ENCODE measurements around the gene C11orf24. TPM values are rescaled to one million over a fixed set of nuclear protein-coding genes. Genes with fewer than 3 reads are reported as not detected.
"Not testable (repeated sequence)": the region's sequence is repeated elsewhere in the genome, so short reads cannot be mapped to it uniquely, and the experiment has no call there.

C11orf24 gene
- total RNA-seq, 1 donor from 2014 or later = 54.2 TPM

- Mint-ChIP-seq H3K4me3 (no peak overlapping the region), H3K36me3 (ENCODE audit: low read depth) (no peaks in the 10 kb centered on the region), H3K4me1 (peaks cover 5% of the 10 kb centered on the region), H3K9me3 (no peaks in the 10 kb centered on the region), H3K27me3 (ENCODE audit: low read depth) (no peaks in the 10 kb centered on the region), H3K27ac (ENCODE audit: unreplicated experiment) (no peak overlapping the region)
- TF ChIP-seq, protein P1, sequence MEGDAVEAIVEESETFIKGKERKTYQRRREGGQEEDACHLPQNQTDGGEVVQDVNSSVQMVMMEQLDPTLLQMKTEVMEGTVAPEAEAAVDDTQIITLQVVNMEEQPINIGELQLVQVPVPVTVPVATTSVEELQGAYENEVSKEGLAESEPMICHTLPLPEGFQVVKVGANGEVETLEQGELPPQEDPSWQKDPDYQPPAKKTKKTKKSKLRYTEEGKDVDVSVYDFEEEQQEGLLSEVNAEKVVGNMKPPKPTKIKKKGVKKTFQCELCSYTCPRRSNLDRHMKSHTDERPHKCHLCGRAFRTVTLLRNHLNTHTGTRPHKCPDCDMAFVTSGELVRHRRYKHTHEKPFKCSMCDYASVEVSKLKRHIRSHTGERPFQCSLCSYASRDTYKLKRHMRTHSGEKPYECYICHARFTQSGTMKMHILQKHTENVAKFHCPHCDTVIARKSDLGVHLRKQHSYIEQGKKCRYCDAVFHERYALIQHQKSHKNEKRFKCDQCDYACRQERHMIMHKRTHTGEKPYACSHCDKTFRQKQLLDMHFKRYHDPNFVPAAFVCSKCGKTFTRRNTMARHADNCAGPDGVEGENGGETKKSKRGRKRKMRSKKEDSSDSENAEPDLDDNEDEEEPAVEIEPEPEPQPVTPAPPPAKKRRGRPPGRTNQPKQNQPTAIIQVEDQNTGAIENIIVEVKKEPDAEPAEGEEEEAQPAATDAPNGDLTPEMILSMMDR (conservative IDR thresholded peaks at IDR 0.05) = no peak
- no peak for DNase-seq (ENCODE audit: low read depth, low spot score)
Observed at GRCh38 chr11:68251765-68252164, 20.0 kb downstream of the C11orf24 start.

DNA sequence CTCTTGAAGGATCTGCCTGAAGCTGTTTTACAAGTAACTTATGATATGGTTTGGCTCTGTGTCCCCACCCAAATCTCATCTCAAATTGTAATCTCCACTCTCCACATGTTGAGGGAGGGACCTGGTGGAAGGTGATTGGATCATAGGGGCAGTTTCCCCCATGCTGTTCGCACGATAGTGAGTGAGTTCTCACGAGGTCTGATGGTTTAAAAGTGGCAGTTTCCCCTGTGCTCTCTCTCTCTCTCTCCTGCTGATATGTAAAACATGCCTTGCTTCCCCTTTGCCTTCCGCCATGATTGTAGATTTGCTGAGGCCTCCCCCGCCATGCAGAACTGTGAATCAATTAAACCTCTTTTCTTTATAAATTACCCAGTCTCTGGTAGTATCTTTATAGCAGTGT lies 26.9 kb downstream of the C11orf24 start:
- H3K27me3 Mint-ChIP-seq (ENCODE audit: low read depth); H3K9me3 Mint-ChIP-seq; H3K36me3 Mint-ChIP-seq (ENCODE audit: low read depth); H3K4me3 Mint-ChIP-seq; H3K4me1 Mint-ChIP-seq; DNase-seq (ENCODE audit: low read depth, low spot score): not testable (repeated sequence)
- peak overlapping the region; percentile 1 for H3K27ac Mint-ChIP-seq (ENCODE audit: unreplicated experiment)

- H3K4me3 Mint-ChIP-seq; H3K4me1 Mint-ChIP-seq; DNase-seq (ENCODE audit: low read depth, low spot score); H3K36me3 Mint-ChIP-seq (ENCODE audit: low read depth); H3K9me3 Mint-ChIP-seq; H3K27ac Mint-ChIP-seq (ENCODE audit: unreplicated experiment); H3K27me3 Mint-ChIP-seq (ENCODE audit: low read depth): not testable (repeated sequence)
Observed at GRCh38 chr11:68243847-68244246, 27.9 kb downstream of the C11orf24 start.

DNA sequence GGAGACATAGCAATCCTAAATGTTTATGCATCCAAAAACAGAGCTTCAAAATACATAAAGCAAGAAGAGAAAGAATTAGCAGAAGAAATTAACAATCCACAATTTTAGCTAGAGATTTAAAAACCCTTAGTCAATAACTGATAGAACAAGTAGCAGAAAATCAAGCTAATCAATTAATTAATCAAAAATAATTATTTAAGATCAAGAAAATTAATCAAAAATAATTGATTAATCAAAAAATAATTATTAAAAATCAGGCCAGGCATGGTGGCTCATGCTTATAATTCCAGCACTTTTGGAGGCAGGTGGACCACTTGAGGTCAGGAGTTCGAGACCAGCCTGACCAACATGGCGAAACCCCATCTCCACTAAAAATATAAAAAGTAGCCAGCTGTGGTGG lies 29.2 kb downstream of the C11orf24 start:
- no peak overlapping the region for H3K4me3 Mint-ChIP-seq
- H3K27me3 Mint-ChIP-seq (ENCODE audit: low read depth) = no peaks in the 10 kb centered on the region
- no peaks in the 10 kb centered on the region for H3K4me1 Mint-ChIP-seq
- TF ChIP-seq, protein P1 (conservative IDR thresholded peaks at IDR 0.05) = no peak
- no peaks in the 10 kb centered on the region for H3K9me3 Mint-ChIP-seq
- H3K27ac Mint-ChIP-seq (ENCODE audit: unreplicated experiment) = no peak overlapping the region
- H3K36me3 Mint-ChIP-seq (ENCODE audit: low read depth) = no peaks in the 10 kb centered on the region
- DNase-seq (ENCODE audit: low read depth, low spot score) = no peak

DNA sequence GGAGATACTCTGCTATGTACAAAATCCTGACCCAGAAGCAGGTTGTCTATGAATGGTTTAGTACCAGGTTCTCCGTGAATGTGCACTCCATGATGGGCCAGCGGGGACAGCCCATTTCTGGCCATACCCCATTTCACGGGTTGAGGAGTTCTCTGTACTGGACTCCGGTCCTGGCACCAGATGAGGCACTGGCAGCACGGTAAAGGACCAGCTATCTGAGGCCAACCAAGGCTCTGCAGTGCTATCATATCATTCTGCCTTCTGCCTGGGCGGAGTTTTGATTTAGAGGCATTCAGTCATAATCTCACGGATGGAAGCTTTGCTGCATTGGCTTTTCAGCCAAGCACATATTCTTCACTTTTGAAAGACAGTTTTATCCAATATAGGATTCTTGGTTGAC lies 40.2 kb downstream of the C11orf24 start:
- TF ChIP-seq, protein P1 (conservative IDR thresholded peaks at IDR 0.05) = no peak
- H3K27ac Mint-ChIP-seq (ENCODE audit: unreplicated experiment) = no peak overlapping the region
- H3K4me3 Mint-ChIP-seq = no peak overlapping the region
- H3K27me3 Mint-ChIP-seq (ENCODE audit: low read depth) = peaks cover 19% of the 10 kb centered on the region
- H3K9me3 Mint-ChIP-seq = peaks cover 3% of the 10 kb centered on the region
- no peak for DNase-seq (ENCODE audit: low read depth, low spot score)
- no peaks in the 10 kb centered on the region for H3K4me1 Mint-ChIP-seq
- H3K36me3 Mint-ChIP-seq (ENCODE audit: low read depth) = no peaks in the 10 kb centered on the region

GRCh38 chr11:68229601-68230000 lies 42.2 kb downstream of the C11orf24 start:
- Mint-ChIP-seq H3K27ac (ENCODE audit: unreplicated experiment) (no peak overlapping the region), H3K27me3 (ENCODE audit: low read depth) (peaks cover 18% of the 10 kb centered on the region), H3K9me3 (peaks cover 3% of the 10 kb centered on the region), H3K36me3 (ENCODE audit: low read depth) (no peaks in the 10 kb centered on the region), H3K4me1 (no peaks in the 10 kb centered on the region), H3K4me3 (no peak overlapping the region)
- TF ChIP-seq, protein P1 (conservative IDR thresholded peaks at IDR 0.05) = no peak
- DNase-seq (ENCODE audit: low read depth, low spot score) = no peak

GRCh38 chr11:68226421-68226820 lies 45.4 kb downstream of the C11orf24 start:
- no peak overlapping the region for H3K4me3 Mint-ChIP-seq
- H3K9me3 Mint-ChIP-seq = peaks cover 3% of the 10 kb centered on the region
- TF ChIP-seq, protein P1 (conservative IDR thresholded peaks at IDR 0.05) = no peak
- H3K27ac Mint-ChIP-seq (ENCODE audit: unreplicated experiment) = no peak overlapping the region
- H3K36me3 Mint-ChIP-seq (ENCODE audit: low read depth) = no peaks in the 10 kb centered on the region
- no peaks in the 10 kb centered on the region for H3K4me1 Mint-ChIP-seq
- H3K27me3 Mint-ChIP-seq (ENCODE audit: low read depth) = peaks cover 5% of the 10 kb centered on the region
- DNase-seq (ENCODE audit: low read depth, low spot score) = no peak
